ENCODE measurements around the gene IL1RL2.

IL1RL2 gene

GRCh38 chr2:102191501-102191900 is 4.7 kb downstream of the IL1RL2 start:
- no peak for ATAC-seq (replicated peaks)
- Mint-ChIP-seq H3K9me3 (no peaks in the 10 kb centered on the region), H3K4me1 (ENCODE audit: low read depth in 2 of 2) (peaks cover 7 to 8% of the 10 kb centered on the region in 2 donors), H3K4me3 (no peak overlapping the region), H3K27me3 (peaks cover 16 to 49% of the 10 kb centered on the region in 2 donors), H3K36me3 (ENCODE audit: insufficient read depth) (no peaks in the 10 kb centered on the region), H3K27ac (no peak overlapping the region)
- no peak for DNase-seq

- H3K27me3 Mint-ChIP-seq, result peaks cover 10 to 53% of the 10 kb centered on the region in 2 donors
- no peaks in the 10 kb centered on the region for H3K36me3 Mint-ChIP-seq (ENCODE audit: insufficient read depth)
- no peak overlapping the region for H3K27ac Mint-ChIP-seq
- no peaks in the 10 kb centered on the region for H3K9me3 Mint-ChIP-seq
- H3K4me3 Mint-ChIP-seq, result no peak overlapping the region
- ATAC-seq (replicated peaks), result no peak
- no peak for DNase-seq
- H3K4me1 Mint-ChIP-seq (ENCODE audit: low read depth in 2 of 2), result peaks cover 7 to 13% of the 10 kb centered on the region in 2 donors
Observed at GRCh38 chr2:102193074-102193473, 6.3 kb downstream of the IL1RL2 start.

GRCh38 chr2:102194609-102195268 is 7.9 kb downstream of the IL1RL2 start:
- H3K4me3 Mint-ChIP-seq, result no peak overlapping the region
- H3K27ac Mint-ChIP-seq, result no peak overlapping the region
- no peaks in the 10 kb centered on the region for H3K36me3 Mint-ChIP-seq (ENCODE audit: insufficient read depth)
- DNase-seq (no peak), ATAC-seq (replicated peaks) (no peak)
- H3K27me3 Mint-ChIP-seq, result peaks cover 7 to 55% of the 10 kb centered on the region in 2 donors
- H3K9me3 Mint-ChIP-seq, result no peaks in the 10 kb centered on the region
- H3K4me1 Mint-ChIP-seq (ENCODE audit: low read depth in 2 of 2), result peaks cover 10 to 16% of the 10 kb centered on the region in 2 donors

GRCh38 chr2:102197389-102198137 is 10.7 kb downstream of the IL1RL2 start:
- peak; percentile 76 for ATAC-seq (replicated peaks)
- Mint-ChIP-seq H3K4me3 (peak overlapping the region in 1 of 2 donors; percentile 3), H3K27ac (no peak overlapping the region), H3K36me3 (ENCODE audit: insufficient read depth) (no peaks in the 10 kb centered on the region), H3K9me3 (no peaks in the 10 kb centered on the region), H3K27me3 (peaks cover 7 to 51% of the 10 kb centered on the region in 2 donors), H3K4me1 (ENCODE audit: low read depth in 2 of 2) (peaks cover 10 to 16% of the 10 kb centered on the region in 2 donors)
- no peak for DNase-seq

DNA sequence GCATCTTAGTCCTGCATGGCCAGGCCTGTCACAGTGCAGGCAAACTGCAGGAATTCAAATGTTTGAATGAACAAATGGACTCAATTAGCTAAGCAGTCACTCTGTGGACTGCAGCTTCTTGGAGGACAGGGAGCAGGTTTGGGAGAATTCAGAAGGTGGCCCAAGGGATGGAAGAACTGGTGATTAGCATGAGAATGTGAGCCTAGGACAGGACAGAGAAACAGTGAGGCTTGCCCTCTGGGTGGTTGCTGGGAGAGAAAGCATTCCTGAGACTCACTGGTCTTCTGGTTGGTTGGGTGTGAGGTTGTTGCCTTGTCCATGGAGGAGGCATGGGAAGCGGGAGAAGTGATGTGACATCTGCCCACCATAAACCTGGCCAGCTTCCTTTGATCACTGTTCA is 13.7 kb downstream of the IL1RL2 start:
- Mint-ChIP-seq H3K36me3 (ENCODE audit: insufficient read depth) (no peaks in the 10 kb centered on the region), H3K9me3 (no peaks in the 10 kb centered on the region), H3K4me1 (ENCODE audit: low read depth in 2 of 2) (peaks cover 10 to 13% of the 10 kb centered on the region in 2 donors), H3K4me3 (no peak overlapping the region), H3K27me3 (peaks cover 0 to 27% of the 10 kb centered on the region in 2 donors), H3K27ac (no peak overlapping the region)
- ATAC-seq (replicated peaks) (no peak), DNase-seq (no peak)

- Mint-ChIP-seq H3K27ac (no peak overlapping the region), H3K4me1 (ENCODE audit: low read depth in 2 of 2) (no peaks in the 10 kb centered on the region), H3K36me3 (ENCODE audit: insufficient read depth) (no peaks in the 10 kb centered on the region), H3K27me3 (peaks cover 0 to 8% of the 10 kb centered on the region in 2 donors), H3K4me3 (no peak overlapping the region), H3K9me3 (no peaks in the 10 kb centered on the region)
- ATAC-seq (replicated peaks) (no peak), DNase-seq (no peak)
Observed at GRCh38 chr2:102204638-102205037, 17.8 kb downstream of the IL1RL2 start.

DNA sequence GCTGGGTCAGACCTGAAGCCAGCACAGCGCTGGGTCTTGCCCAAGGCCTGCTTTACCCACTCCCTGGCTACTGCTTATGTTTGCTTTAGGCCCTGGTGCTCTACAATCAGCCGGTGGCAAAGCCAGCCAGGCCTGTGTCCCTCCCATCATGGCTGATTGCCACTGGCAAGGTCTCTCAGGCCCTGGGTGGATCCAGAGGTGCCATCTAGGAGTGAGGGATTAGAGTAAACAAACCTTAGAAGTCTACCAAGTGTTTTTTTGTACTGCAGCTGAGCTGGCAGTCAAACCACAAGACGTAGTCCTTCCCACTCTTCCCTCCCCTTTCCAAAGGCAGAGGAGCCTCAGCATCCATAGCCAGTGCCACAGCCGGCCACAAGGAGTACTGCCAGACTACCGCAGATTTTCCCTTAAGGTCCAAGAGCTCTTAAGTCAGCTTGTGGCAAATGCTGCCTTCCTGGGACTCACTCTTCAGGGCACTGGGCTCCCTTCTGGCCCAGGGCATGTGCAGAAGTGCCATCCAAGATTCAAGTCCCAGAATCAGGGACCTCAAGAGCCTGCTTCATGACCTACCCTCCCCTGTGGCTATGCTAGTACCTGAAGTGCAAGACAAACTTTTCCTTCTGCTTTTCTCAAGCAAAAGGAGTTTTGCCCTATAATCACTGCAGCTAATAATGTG is 20.0 kb downstream of the IL1RL2 start:
- ATAC-seq (replicated peaks), result no peak
- Mint-ChIP-seq H3K9me3 (no peaks in the 10 kb centered on the region), H3K27me3 (peaks cover 0 to 8% of the 10 kb centered on the region in 2 donors), H3K4me1 (ENCODE audit: low read depth in 2 of 2) (no peaks in the 10 kb centered on the region), H3K4me3 (no peak overlapping the region), H3K27ac (no peak overlapping the region), H3K36me3 (ENCODE audit: insufficient read depth) (no peaks in the 10 kb centered on the region)
- DNase-seq, result no peak

DNA sequence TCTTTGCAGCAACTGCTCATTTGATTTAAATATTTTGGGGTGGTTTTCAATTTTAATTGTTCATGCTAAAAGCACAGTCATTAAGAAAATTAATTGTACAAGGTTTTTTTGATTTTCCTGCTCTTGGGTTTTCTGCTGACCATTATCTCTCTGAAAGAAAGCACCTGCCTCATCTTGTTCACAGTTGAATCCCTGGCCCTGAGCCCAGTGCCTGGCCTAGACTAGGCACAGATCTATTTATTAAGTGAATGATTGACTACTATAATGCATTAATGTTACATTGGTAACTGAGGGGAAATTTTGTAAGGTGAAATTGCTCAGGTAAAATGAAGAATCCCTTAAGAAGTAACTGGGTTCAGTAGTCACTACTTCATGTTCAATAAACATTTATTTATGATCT is 22.0 kb downstream of the IL1RL2 start:
- no peaks in the 10 kb centered on the region for H3K9me3 Mint-ChIP-seq
- ATAC-seq (replicated peaks) (no peak), DNase-seq (no peak)
- H3K27me3 Mint-ChIP-seq, result peaks cover 0 to 8% of the 10 kb centered on the region in 2 donors
- no peak overlapping the region for H3K4me3 Mint-ChIP-seq
- no peaks in the 10 kb centered on the region for H3K36me3 Mint-ChIP-seq (ENCODE audit: insufficient read depth)
- H3K4me1 Mint-ChIP-seq (ENCODE audit: low read depth in 2 of 2), result no peaks in the 10 kb centered on the region
- no peak overlapping the region for H3K27ac Mint-ChIP-seq

GRCh38 chr2:102209474-102209873 is 22.7 kb downstream of the IL1RL2 start:
- DNase-seq, result no peak
- no peak for ATAC-seq (replicated peaks)
- peaks cover 0 to 8% of the 10 kb centered on the region in 2 donors for H3K27me3 Mint-ChIP-seq
- H3K9me3 Mint-ChIP-seq, result no peaks in the 10 kb centered on the region
- H3K36me3 Mint-ChIP-seq (ENCODE audit: insufficient read depth), result no peaks in the 10 kb centered on the region
- H3K27ac Mint-ChIP-seq, result no peak overlapping the region
- no peaks in the 10 kb centered on the region for H3K4me1 Mint-ChIP-seq (ENCODE audit: low read depth in 2 of 2)
- H3K4me3 Mint-ChIP-seq, result no peak overlapping the region

DNA sequence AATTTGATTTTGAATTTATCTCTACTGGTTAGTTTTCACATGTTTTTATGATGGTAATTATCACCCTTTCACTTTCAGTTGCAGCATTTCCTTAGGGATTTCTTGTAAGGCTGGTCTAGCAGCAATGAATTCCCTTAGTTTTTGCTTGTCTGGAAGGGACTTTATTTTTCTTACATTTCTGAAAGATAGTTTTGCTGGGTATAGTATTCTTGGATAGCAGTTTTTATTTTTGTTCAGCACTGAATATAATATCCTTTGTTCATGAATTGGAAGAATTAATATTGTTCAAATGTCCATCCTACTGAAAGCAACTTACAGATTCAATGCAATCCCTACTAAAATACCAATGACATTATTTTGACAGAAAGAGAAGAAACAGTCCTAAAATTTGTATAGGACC is 30.2 kb downstream of the IL1RL2 start:
- Mint-ChIP-seq H3K9me3 (peaks cover 12 to 17% of the 10 kb centered on the region in 2 donors), H3K27me3 (no peaks in the 10 kb centered on the region), H3K36me3 (ENCODE audit: insufficient read depth) (no peaks in the 10 kb centered on the region), H3K27ac (no peak overlapping the region), H3K4me1 (ENCODE audit: low read depth in 2 of 2) (peaks cover 14 to 15% of the 10 kb centered on the region in 2 donors), H3K4me3 (no peak overlapping the region)
- DNase-seq (no peak), ATAC-seq (replicated peaks) (no peak)

DNA sequence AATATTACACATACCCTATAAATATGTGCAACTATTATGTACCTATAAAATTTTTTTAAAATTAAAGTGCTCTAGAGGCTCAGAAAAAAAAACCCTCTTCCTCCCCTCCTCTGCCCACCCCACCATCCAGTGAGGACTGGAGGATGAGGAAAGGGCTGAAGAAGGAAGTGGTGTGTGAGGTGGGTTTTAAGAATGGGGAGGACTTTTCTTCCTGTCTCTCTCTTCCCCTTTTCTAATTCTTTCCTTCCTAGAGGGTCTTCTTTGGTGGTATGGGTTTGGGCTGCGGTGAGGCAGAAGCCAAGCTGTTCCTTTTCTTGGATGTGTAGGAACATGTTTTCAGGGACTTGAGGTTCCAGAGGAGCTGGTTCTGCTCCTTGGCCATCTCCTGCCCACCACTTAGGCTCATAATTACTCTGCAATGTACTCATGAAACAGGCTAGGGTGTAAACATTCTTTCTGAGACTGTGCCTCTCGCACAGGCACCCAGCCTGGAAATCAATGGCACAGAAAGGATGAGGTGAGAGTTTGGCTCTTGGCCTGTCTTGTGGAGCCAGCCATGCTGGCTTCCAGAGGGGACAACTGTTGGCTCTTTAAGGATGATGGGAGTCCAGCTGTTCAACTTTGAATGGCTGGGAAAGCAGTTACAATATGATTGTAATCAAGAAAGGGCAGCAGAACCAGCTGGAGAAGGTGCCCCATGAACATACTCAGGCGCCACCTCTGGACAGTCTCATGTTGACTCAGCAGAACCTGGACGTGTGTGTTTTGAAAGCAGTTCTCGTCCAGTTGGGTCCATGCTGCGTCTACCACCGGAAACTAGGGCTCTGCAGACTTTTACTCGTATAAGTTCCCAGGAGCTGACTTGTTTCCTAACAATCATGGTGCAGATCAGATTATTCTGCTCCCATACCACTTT is 38.3 kb downstream of the IL1RL2 start:
- DNase-seq (no peak), ATAC-seq (replicated peaks) (no peak)
- no peaks in the 10 kb centered on the region for H3K36me3 Mint-ChIP-seq (ENCODE audit: insufficient read depth)
- H3K4me1 Mint-ChIP-seq (ENCODE audit: low read depth in 2 of 2), result peaks cover 11 to 15% of the 10 kb centered on the region in 2 donors
- H3K9me3 Mint-ChIP-seq, result no peaks in the 10 kb centered on the region
- peaks cover 0 to 6% of the 10 kb centered on the region in 2 donors for H3K27me3 Mint-ChIP-seq
- no peak overlapping the region for H3K4me3 Mint-ChIP-seq
- no peak overlapping the region for H3K27ac Mint-ChIP-seq

- peak overlapping the region; percentile 62 to 87 for H3K27ac Mint-ChIP-seq
Observed at GRCh38 chr2:102226171-102226570, 39.3 kb downstream of the IL1RL2 start.

More at GRCh38 chr2:102226171-102226570, 39.3 kb downstream of the IL1RL2 start:
- Mint-ChIP-seq H3K36me3 (ENCODE audit: insufficient read depth) (no peaks in the 10 kb centered on the region), H3K9me3 (no peaks in the 10 kb centered on the region), H3K27me3 (peaks cover 0 to 6% of the 10 kb centered on the region in 2 donors), H3K4me3 (peak overlapping the region; percentile 2 to 9), H3K4me1 (ENCODE audit: low read depth in 2 of 2) (peaks cover 11 to 15% of the 10 kb centered on the region in 2 donors)
- DNase-seq (no peak), ATAC-seq (replicated peaks) (no peak)

Measured in effector memory CD8-positive, alpha-beta T cell (primary cell).